Measurements from ENCODE around the gene ITGA11. TPM values are rescaled to one million over a fixed set of nuclear protein-coding genes. Genes with fewer than 3 reads are reported as not detected.
A peak's percentile ranks its signal among the peaks of the same experiment; 100 is the strongest.

Gene ITGA11
- total and polyA plus RNA-seq, 9 donors = 1.2 to 34.5 (median 4.4) TPM

- no peak overlapping the region for H3K4me3 ChIP-seq
- H3K9me3 ChIP-seq = no peaks in the 10 kb centered on the region
- no peak for TF ChIP-seq CTCF (IDR thresholded peaks at IDR 0.05)
- no peak for TF ChIP-seq EP300 (IDR thresholded peaks at IDR 0.05)
- TF ChIP-seq POLR2A (IDR thresholded peaks at IDR 0.05) = no peak
- no peak for DNase-seq
- no peak overlapping the region for H3K27ac ChIP-seq
- intact Hi-C loops (cut with DNase I) = no loop called here
- H3K27me3 ChIP-seq = no peaks in the 10 kb centered on the region
- no peaks in the 10 kb centered on the region for H3K36me3 ChIP-seq
- H3K4me1 ChIP-seq (ENCODE audit: insufficient read depth) = peaks cover 6% of the 10 kb centered on the region
- WGBS, 3 donors = 79 to 85% (median 82%) methylated on average over 2 of the region's 2 CpGs
These were observed 13.4 kb upstream of the ITGA11 start for GRCh38 chr15:68445351-68445750.

- intact Hi-C loops (cut with DNase I) = no loop called here
- H3K27ac ChIP-seq = no peak overlapping the region
- H3K9me3 ChIP-seq = no peaks in the 10 kb centered on the region
- no peak for DNase-seq
- no peak overlapping the region for H3K4me3 ChIP-seq
- no peaks in the 10 kb centered on the region for H3K36me3 ChIP-seq
- no peaks in the 10 kb centered on the region for H3K27me3 ChIP-seq
- no peak for TF ChIP-seq EP300 (IDR thresholded peaks at IDR 0.05)
- TF ChIP-seq POLR2A (IDR thresholded peaks at IDR 0.05) = no peak
- no peak for TF ChIP-seq CTCF (IDR thresholded peaks at IDR 0.05)
- H3K4me1 ChIP-seq (ENCODE audit: insufficient read depth) = peaks cover 6% of the 10 kb centered on the region
These were observed 12.4 kb upstream of the ITGA11 start for GRCh38 chr15:68444336-68444735.

- H3K9me3 ChIP-seq = no peaks in the 10 kb centered on the region
- WGBS, 3 donors = 89 to 93% (median 90%) methylated on average over 2 of the region's 2 CpGs
- H3K27ac ChIP-seq = no peak overlapping the region
- TF ChIP-seq POLR2A (IDR thresholded peaks at IDR 0.05) (no peak), EP300 (IDR thresholded peaks at IDR 0.05) (no peak), CTCF (IDR thresholded peaks at IDR 0.05) (no peak)
- no peaks in the 10 kb centered on the region for H3K27me3 ChIP-seq
- no peaks in the 10 kb centered on the region for H3K36me3 ChIP-seq
- H3K4me1 ChIP-seq (ENCODE audit: insufficient read depth) = peaks cover 6% of the 10 kb centered on the region
- intact Hi-C loops (cut with DNase I) = loop anchor here in 1 of 4 donors (1.0 kb wide), 1 partner anchor 22 kb away; no protein-coding TSS in a partner anchor
- no peak overlapping the region for H3K4me3 ChIP-seq
- no peak for DNase-seq
These were observed 10.9 kb upstream of the ITGA11 start for GRCh38 chr15:68442903-68443302.

GRCh38 chr15:68442041-68442440, 10.1 kb upstream of the ITGA11 start:
- TF ChIP-seq EP300 (IDR thresholded peaks at IDR 0.05) (no peak), POLR2A (IDR thresholded peaks at IDR 0.05) (no peak), CTCF (IDR thresholded peaks at IDR 0.05) (no peak)
- intact Hi-C loops (cut with DNase I) = loop anchor here in 1 of 4 donors (1.0 kb wide), 1 partner anchor 23 kb away; no protein-coding TSS in a partner anchor
- no peak overlapping the region for H3K4me3 ChIP-seq
- DNase-seq = peak in 2 of 5 donors; percentile 36 to 52
- H3K4me1 ChIP-seq (ENCODE audit: insufficient read depth) = peaks cover 6% of the 10 kb centered on the region
- WGBS, 3 donors = 27 to 46% (median 35%) methylated on average over 4 of the region's 4 CpGs
- no peak overlapping the region for H3K27ac ChIP-seq
- H3K9me3 ChIP-seq = no peaks in the 10 kb centered on the region
- no peaks in the 10 kb centered on the region for H3K27me3 ChIP-seq
- no peaks in the 10 kb centered on the region for H3K36me3 ChIP-seq

Data from ovary (tissue), 9 donors.